WI38 (cell line): ENCODE measurements around the gene GPBAR1.

Source experiments
- H3K4me3 ChIP-seq: 2 replicates; pipeline ENCODE4 v1.5.1; 2011; ENCODE audit warnings: low read depth, mild to moderate bottlenecking, control low read depth, low read length
- TF ChIP-seq, protein P1 (sequence below): IDR thresholded peaks from 2 replicates; pipeline ENCODE4 v1.5.1; 2012; ENCODE audit warnings: low read depth, mild to moderate bottlenecking, control low read depth, low read length

The GPBAR1 gene

DNA sequence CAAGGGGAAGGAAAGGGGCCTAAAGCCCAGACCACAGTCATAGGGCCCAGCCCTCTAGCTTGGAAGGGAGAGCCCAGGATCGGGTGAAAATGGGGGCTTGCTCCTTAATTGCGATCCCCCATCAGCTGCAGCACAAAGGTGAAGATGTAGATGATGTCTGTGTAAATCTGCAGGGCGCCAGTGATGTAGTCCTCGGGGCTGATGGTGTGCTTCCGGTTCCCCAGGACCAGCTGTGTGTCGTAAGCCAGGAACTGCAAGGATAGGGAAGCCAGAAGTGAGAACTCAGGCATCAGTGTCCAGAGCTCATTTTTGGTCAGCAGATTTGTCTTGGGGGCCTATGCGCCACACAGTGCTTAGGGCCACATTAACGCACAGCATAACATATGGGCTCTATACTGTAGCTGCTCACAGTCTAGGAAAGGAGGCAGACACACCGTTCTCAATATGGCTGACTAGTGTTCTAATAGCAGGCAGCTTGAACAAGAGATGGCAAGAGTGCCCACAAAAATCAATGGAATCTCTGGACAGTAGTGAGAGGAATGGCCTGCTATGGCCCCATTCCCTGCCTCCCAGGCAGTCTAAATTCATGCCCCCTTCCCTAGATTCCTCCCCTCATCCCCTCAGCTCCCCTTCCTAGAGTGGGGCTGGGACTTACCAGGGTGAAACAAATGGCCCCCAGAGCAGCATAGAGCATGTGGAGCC, 14.7 kb downstream of the GPBAR1 start:
- TF ChIP-seq, protein P1, sequence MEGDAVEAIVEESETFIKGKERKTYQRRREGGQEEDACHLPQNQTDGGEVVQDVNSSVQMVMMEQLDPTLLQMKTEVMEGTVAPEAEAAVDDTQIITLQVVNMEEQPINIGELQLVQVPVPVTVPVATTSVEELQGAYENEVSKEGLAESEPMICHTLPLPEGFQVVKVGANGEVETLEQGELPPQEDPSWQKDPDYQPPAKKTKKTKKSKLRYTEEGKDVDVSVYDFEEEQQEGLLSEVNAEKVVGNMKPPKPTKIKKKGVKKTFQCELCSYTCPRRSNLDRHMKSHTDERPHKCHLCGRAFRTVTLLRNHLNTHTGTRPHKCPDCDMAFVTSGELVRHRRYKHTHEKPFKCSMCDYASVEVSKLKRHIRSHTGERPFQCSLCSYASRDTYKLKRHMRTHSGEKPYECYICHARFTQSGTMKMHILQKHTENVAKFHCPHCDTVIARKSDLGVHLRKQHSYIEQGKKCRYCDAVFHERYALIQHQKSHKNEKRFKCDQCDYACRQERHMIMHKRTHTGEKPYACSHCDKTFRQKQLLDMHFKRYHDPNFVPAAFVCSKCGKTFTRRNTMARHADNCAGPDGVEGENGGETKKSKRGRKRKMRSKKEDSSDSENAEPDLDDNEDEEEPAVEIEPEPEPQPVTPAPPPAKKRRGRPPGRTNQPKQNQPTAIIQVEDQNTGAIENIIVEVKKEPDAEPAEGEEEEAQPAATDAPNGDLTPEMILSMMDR: no peak
- H3K4me3 ChIP-seq: no peak overlapping the region

GRCh38 chr2:218276986-218277755, 16.4 kb downstream of the GPBAR1 start:
- H3K4me3 ChIP-seq: no peak overlapping the region
- TF ChIP-seq, protein P1: no peak

GRCh38 chr2:218277921-218278320, 17.1 kb downstream of the GPBAR1 start:
- TF ChIP-seq, protein P1: no peak
- no peak overlapping the region for H3K4me3 ChIP-seq

GRCh38 chr2:218278531-218279360, 17.9 kb downstream of the GPBAR1 start:
- no peak overlapping the region for H3K4me3 ChIP-seq
- TF ChIP-seq, protein P1: no peak

GRCh38 chr2:218280260-218280870, 19.6 kb downstream of the GPBAR1 start:
- no peak overlapping the region for H3K4me3 ChIP-seq
- TF ChIP-seq, protein P1: no peak

DNA sequence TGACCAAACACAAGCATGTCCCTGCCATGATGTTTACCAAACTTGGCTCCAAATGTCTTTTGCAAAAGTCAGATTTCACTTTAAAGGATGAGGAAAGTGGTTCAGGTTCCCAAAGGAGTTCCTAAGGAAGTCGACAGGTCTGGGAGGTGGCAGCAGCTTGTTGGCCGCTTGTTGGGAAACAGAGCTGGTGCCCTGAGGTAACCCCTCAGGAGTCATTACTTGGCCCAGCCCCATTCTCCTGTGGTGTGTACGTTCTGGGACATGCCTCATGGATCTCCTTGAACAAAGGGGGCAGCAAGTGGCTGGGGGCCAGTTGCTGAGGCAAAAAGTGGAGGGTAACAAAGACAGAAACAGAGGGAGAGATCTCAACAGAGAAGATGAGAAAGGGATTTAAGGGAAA, 20.6 kb downstream of the GPBAR1 start:
- H3K4me3 ChIP-seq: no peak overlapping the region
- TF ChIP-seq, protein P1: no peak
